ENCODE measurements around the gene SURF6.
"Not testable (repeated sequence)": the region's sequence is repeated elsewhere in the genome, so short reads cannot be mapped to it uniquely, and the experiment has no call there.

The SURF6 gene

GRCh38 chr9:133335924-133336811 lies at the start of gene SURF6:
SURF6 (minus strand) TSS chr9:133336188; CDS start chr9:133336132, 56 bp downstream.
- peak; percentile 84 to 90 for DNase-seq (ENCODE audit: low read depth in 2 of 2)

GRCh38 chr9:133385452-133385851 lies 49.5 kb upstream of the SURF6 start:
- no peak for DNase-seq (ENCODE audit: low read depth in 2 of 2)

DNA sequence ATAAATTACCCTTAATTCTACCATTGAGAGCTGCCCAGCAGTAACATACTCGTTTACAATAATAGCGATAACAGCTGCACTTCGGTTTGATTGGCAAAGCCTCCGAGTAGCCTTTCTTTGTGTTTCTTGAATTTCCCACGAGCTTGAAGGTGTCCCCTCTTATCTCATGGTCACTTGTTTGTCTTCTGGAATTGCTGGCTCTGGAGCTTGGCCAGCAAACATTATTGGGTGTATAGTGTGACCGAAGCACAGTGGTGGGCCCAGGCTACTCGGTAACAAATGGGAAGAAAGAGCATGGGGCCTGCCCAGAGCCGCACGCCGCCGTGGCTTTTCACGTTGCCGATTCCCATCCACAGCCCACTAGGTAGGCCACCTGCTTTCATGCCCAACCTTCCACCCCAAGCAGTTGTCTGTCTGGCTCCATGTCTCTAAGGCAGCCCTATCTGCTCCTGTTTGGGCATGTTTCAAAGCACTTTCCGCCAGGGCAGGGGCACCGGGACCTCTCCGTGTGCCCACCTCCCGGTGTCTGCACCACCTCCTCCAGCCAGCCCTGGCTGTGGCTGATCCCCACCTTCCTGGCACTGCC lies 48.8 kb upstream of the SURF6 start:
- no peak for DNase-seq (ENCODE audit: low read depth in 2 of 2)

GRCh38 chr9:133383438-133383837 lies 47.5 kb upstream of the SURF6 start:
- DNase-seq (ENCODE audit: low read depth in 2 of 2): no peak

- DNase-seq (ENCODE audit: low read depth in 2 of 2): no peak
Observed at GRCh38 chr9:133382507-133383141, 46.6 kb upstream of the SURF6 start.

GRCh38 chr9:133380734-133381133 lies 44.7 kb upstream of the SURF6 start:
- DNase-seq (ENCODE audit: low read depth in 2 of 2): no peak

DNA sequence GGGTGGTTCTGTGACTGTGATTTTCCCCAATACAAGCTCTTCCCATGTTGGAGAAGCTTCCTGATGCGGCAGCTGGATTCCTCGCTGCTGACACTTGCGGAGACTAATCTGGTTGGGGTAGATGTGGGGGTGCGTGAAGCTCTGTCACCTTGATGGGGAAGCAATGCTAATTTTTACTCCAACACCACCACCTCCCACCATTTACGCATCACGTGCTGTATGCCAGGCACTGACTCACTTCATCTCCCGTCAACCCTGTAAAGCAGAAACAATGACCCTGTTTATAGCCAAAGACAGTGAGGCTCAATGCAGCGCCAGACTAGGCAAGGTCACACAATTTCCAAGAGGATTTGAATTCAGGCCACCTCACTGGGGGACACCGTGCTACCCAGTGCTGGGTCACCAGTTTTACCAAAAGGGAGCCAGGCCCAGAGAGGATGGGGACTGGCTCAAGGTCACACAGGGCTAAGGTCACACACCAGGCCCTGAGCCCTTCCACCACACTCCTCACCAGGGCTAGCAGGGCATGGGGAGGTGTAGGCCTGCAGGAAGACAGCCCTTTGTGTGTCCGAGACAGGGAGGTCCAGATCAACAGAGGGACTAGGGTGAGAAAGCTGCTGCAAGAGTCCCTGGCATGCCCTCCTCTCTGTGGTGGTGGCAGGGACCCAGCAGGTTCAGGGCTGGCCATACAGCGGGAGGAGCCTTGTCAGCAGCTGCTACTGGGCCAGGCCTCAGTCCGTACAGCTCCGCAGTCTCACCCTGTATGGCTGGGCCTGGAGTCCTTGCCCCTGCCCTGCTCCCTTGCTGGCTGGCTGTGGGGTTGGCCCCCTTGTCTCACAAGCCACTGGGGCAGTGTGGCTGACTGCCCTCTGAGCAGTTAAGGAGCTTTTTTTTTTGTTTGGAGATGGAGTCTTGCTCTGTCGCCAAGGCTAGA lies 43.4 kb upstream of the SURF6 start:
- no peak for DNase-seq (ENCODE audit: low read depth in 2 of 2)

- no peak for DNase-seq (ENCODE audit: low read depth in 2 of 2)
Observed at GRCh38 chr9:133378408-133378962, 42.5 kb upstream of the SURF6 start.

- no peak for DNase-seq (ENCODE audit: low read depth in 2 of 2)
Observed at GRCh38 chr9:133377721-133378216, 41.8 kb upstream of the SURF6 start.

DNA sequence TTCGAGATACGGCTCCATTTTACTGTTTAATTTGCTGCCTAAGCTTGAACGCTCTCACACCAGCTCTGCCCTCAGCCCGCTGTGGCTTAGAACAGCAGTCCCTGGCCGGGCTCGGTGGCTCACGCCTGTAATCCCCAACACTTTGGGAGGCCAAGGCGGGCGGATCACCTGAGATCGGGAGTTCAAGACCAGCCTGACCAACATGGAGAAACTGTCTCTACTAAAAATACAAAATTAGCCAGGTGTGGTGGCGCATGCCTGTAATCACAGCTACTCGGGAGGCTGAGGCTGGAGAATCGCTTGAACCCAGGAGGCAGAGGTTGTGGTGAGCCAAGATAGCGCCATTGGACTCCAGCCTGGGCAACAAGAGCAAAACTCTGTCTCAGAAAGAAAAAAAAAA lies 41.3 kb upstream of the SURF6 start:
- not testable (repeated sequence) for DNase-seq (ENCODE audit: low read depth in 2 of 2)

DNA sequence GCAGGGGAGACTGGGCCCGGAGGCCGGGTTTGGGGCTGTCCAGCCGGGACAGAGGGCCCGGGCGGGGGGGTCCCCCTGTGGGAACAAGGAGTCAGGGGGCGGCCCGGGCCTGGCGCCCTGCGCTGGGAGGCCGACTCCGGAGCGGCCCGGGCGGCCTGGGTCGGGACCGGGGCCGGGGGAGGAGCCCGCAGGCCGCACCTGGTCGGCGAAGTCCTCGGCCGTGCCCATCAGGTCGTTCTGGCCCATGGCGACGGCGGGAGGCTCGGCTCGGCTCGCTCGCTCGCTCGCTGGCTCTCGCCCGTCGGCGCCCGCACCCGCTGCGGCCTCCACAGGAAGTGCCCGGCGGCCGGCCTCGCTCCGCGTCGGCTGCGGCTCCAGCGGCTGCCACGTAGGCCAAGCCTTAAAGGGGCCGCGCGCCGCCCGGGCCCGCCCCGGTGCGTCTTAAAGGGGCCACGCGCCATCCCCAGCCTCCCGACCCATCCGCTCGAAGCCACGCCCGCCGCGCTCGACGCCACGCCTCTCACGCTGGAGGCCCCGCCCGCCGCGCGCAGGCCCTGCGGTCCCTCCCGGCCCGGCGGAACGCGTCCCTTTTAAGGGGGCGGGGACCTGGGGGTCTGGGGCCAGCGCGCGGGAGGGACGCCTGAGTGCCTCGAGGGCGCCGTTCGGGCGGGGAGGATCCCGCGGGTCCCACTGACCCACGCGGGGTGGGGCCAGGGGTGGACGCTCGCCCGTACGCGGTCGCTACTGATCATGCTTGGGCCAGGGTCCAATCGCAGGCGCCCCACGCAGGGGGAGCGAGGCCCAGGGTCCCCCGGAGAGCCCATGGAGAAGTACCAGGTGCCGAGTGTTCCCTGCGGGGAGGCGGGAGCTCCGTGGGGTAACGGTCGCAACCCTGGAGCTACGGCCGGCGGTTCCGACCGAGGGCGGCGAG lies 40.0 kb upstream of the SURF6 start, which contains the start of the genes STKLD1 and SURF4:
STKLD1 (plus strand) TSS at position 643 of the 931 bp plus-strand sequence; CDS start at position 751, 108 bp downstream.
SURF4 (minus strand) TSS at position 337 of the 931 bp plus-strand sequence; CDS start at position 246, 91 bp downstream.
- peak; percentile 86 to 93 for DNase-seq (ENCODE audit: low read depth in 2 of 2)

GRCh38 chr9:133375116-133375723 lies 39.2 kb upstream of the SURF6 start:
- DNase-seq (ENCODE audit: low read depth in 2 of 2): no peak

GRCh38 chr9:133374612-133375115 lies 38.7 kb upstream of the SURF6 start:
- no peak for DNase-seq (ENCODE audit: low read depth in 2 of 2)

DNA sequence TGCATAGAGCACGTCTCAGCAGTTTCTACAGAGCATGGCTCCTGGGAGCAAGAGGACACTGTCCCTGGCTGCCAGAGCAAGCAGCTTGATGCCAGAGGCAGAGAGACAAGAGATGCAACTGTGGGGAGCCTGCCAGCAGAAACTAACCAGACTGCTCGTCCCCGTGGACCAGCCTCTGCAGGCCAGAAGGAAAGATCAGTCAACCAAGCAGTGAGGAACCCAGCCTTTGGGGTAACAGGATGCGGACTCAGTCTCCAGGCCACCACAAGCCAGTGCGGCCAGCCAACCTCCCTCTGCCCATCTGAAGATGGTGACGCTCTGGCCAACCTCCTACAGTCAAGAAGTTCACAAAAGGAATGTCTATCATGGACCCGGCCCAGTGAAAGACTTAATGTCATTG lies 36.2 kb upstream of the SURF6 start:
- no peak for DNase-seq (ENCODE audit: low read depth in 2 of 2)

- peak; percentile 40 to 54 for DNase-seq (ENCODE audit: low read depth in 2 of 2)
Observed at GRCh38 chr9:133371261-133371711, 35.3 kb upstream of the SURF6 start.

DNA sequence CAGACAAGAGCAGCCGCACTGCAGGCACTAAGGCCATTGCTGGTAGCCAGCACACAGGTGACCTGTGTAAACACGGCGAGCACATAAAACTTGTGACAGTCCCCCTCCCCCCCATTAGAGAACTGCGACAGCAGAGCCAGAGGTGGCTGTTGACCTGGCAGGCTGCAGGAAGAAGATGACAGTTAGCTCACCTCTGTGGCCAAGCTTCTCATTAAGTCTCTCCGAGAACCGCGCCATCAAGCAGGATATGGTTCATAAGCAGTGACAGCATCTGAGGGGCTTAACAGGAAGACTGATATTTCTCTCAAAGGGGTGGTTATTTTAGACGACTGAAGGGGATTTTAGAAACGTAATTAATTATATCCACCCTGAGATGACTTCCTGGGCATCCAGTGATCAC lies 34.7 kb upstream of the SURF6 start:
- no peak for DNase-seq (ENCODE audit: low read depth in 2 of 2)

- DNase-seq (ENCODE audit: low read depth in 2 of 2): no peak
Observed at GRCh38 chr9:133369933-133370332, 33.9 kb upstream of the SURF6 start.

DNA sequence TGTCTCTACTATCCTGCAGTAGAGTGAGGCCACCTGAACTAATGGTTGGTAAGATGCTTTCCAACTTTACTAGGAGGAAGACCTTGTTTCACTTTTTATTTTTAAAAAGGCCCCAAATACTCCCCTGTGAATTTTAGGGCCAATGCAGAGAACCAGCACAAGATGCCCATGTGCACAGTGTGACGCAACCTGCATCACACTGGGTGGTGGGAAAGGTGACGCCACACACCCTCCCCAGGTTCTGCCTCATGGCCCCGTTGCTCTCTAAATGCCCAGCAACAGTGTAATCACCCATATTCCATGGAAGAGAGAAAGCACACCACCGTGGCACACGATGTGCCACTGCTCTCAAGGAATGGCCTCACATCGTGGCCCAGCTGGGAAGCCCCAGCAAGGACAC lies 33.4 kb upstream of the SURF6 start:
- DNase-seq (ENCODE audit: low read depth in 2 of 2): no peak

Measured in stimulated activated CD8-positive, alpha-beta memory T cell treated with anti-CD3 and anti-CD28 coated beads, Interleukin-15, amount 100 ng/mL, for 4 hours (primary cell).